ENCODE measurements around the gene TAS2R5. TPM values are rescaled to one million over a fixed set of nuclear protein-coding genes. Genes with fewer than 3 reads are reported as not detected.
"Not testable (repeated sequence)": the region's sequence is repeated elsewhere in the genome, so short reads cannot be mapped to it uniquely, and the experiment has no call there.

TAS2R5 gene
- total and polyA plus RNA-seq, 4 donors = 0.41 to 6.8 (median 0.86) TPM

DNA sequence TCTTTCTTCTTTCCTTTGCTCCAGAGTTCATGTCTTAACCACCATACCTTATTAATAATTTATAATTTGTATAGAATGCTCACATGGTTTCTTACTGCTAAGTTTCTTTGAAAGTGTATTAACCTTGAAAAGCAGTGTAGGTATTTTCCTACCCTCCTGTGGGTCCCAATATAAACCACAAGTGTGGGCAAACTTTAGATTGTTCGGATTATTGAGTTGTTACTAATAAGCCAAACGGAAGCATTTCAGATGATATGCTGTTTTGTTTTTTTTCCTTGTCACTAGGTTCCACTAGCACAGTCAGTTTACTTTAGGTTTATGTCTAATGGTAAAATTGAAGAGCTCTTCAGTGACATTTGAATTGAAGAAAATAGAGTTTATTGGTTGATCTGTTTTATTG lies 41.6 kb upstream of the TAS2R5 start:
- no peaks in the 10 kb centered on the region for H3K27me3 ChIP-seq (ENCODE audit: control insufficient read depth in 3 of 3, insufficient read depth in 3 of 3, low read length in 2 of 3)
- no peak overlapping the region for H3K27ac ChIP-seq (ENCODE audit: low read depth in 1 of 2, low read length in 1 of 2)
- no peaks in the 10 kb centered on the region for H3K4me1 ChIP-seq (ENCODE audit: control insufficient read depth in 5 of 5, insufficient read depth in 5 of 5, low read length in 5 of 5)
- peaks cover 30 to 60% (median 51%) of the 10 kb centered on the region in 4 donors for H3K36me3 ChIP-seq (ENCODE audit: control insufficient read depth in 4 of 4, insufficient read depth in 4 of 4, low read length in 4 of 4)
- peaks cover 0 to 11% (median 5%) of the 10 kb centered on the region in 4 donors for H3K9me3 ChIP-seq (ENCODE audit: control insufficient read depth in 4 of 4, insufficient read depth in 3 of 4, low read length in 3 of 4)
- ATAC-seq (ENCODE audit: insufficient read depth, low FRiP score) (no peak), DNase-seq (no peak)
- no peak overlapping the region for H3K9ac ChIP-seq (ENCODE audit: insufficient read depth in 1 of 2, low read length in 2 of 2)
- TF ChIP-seq, protein P1, sequence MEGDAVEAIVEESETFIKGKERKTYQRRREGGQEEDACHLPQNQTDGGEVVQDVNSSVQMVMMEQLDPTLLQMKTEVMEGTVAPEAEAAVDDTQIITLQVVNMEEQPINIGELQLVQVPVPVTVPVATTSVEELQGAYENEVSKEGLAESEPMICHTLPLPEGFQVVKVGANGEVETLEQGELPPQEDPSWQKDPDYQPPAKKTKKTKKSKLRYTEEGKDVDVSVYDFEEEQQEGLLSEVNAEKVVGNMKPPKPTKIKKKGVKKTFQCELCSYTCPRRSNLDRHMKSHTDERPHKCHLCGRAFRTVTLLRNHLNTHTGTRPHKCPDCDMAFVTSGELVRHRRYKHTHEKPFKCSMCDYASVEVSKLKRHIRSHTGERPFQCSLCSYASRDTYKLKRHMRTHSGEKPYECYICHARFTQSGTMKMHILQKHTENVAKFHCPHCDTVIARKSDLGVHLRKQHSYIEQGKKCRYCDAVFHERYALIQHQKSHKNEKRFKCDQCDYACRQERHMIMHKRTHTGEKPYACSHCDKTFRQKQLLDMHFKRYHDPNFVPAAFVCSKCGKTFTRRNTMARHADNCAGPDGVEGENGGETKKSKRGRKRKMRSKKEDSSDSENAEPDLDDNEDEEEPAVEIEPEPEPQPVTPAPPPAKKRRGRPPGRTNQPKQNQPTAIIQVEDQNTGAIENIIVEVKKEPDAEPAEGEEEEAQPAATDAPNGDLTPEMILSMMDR (IDR thresholded peaks at IDR 0.05; ENCODE audit: control extremely low read depth, extremely low read depth) = no peak
- 95 to 98% methylated on average over 2 of the region's 2 CpGs for WGBS, 2 donors
- no peak overlapping the region for H3K4me3 ChIP-seq

DNA sequence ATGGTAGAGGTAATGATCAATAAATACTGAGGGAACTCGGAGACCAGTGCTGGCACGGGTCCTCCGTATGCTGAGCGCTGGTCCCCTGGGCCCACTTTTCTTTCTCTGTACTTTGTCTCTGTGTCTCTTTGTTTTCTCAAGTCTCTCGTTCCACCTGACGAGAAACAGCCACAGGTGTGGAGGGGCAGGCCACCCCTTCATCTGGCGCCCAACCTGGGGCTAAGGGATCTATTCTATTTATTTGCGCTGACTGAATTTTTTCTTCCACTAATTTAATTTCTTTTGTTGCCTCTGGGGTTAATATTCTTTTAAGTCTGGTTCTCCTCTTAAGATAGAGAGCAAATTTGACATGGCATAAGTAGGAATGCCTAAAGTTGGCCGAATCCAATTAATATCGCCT lies 38.1 kb upstream of the TAS2R5 start:
- not testable (repeated sequence) for H3K9ac ChIP-seq (ENCODE audit: insufficient read depth in 1 of 2, low read length in 2 of 2); ATAC-seq (ENCODE audit: insufficient read depth, low FRiP score); H3K27ac ChIP-seq (ENCODE audit: low read depth in 1 of 2, low read length in 1 of 2); H3K4me1 ChIP-seq (ENCODE audit: control insufficient read depth in 5 of 5, insufficient read depth in 5 of 5, low read length in 5 of 5); DNase-seq; H3K4me3 ChIP-seq; H3K27me3 ChIP-seq (ENCODE audit: control insufficient read depth in 3 of 3, insufficient read depth in 3 of 3, low read length in 2 of 3)
- 98% methylated on average over 10 of the region's 10 CpGs for WGBS, 2 donors
- H3K36me3 ChIP-seq (ENCODE audit: control insufficient read depth in 4 of 4, insufficient read depth in 4 of 4, low read length in 4 of 4) = peaks cover 21 to 63% (median 40%) of the 10 kb centered on the region in 4 donors
- peaks cover 0 to 11% (median 5%) of the 10 kb centered on the region in 4 donors for H3K9me3 ChIP-seq (ENCODE audit: control insufficient read depth in 4 of 4, insufficient read depth in 3 of 4, low read length in 3 of 4)

DNA sequence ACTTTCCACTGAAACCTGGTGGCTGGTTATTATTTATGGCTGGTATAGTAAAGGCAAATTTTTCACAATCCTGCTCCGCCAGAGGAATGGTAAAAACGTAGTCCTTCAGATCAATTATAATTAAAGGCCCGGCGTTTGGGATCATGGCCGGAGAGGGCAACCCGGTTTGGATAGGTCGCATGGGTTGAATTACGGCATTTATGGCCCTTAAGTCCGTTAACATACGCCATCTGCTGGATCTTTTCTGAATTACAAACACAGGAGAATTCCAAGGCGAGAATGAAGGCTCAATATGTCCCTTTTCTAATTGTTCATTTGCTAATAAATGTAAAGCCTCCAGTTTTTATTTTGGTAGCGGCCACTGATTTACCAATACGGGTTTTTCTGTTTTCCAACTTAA lies 37.4 kb upstream of the TAS2R5 start:
- H3K9me3 ChIP-seq (ENCODE audit: control insufficient read depth in 4 of 4, insufficient read depth in 3 of 4, low read length in 3 of 4) = peaks cover 0 to 11% (median 5%) of the 10 kb centered on the region in 4 donors
- TF ChIP-seq, protein P1 (IDR thresholded peaks at IDR 0.05; ENCODE audit: control extremely low read depth, extremely low read depth) = no peak
- H3K27me3 ChIP-seq (ENCODE audit: control insufficient read depth in 3 of 3, insufficient read depth in 3 of 3, low read length in 2 of 3) = no peaks in the 10 kb centered on the region
- no peak for DNase-seq
- H3K27ac ChIP-seq (ENCODE audit: low read depth in 1 of 2, low read length in 1 of 2) = no peak overlapping the region
- no peak overlapping the region for H3K4me3 ChIP-seq
- no peak for ATAC-seq (ENCODE audit: insufficient read depth, low FRiP score)
- H3K36me3 ChIP-seq (ENCODE audit: control insufficient read depth in 4 of 4, insufficient read depth in 4 of 4, low read length in 4 of 4) = peaks cover 20 to 62% (median 42%) of the 10 kb centered on the region in 4 donors
- H3K9ac ChIP-seq (ENCODE audit: insufficient read depth in 1 of 2, low read length in 2 of 2) = no peak overlapping the region
- WGBS, 2 donors = 96 to 98% methylated on average over 13 of the region's 13 CpGs
- H3K4me1 ChIP-seq (ENCODE audit: control insufficient read depth in 5 of 5, insufficient read depth in 5 of 5, low read length in 5 of 5) = no peaks in the 10 kb centered on the region

DNA sequence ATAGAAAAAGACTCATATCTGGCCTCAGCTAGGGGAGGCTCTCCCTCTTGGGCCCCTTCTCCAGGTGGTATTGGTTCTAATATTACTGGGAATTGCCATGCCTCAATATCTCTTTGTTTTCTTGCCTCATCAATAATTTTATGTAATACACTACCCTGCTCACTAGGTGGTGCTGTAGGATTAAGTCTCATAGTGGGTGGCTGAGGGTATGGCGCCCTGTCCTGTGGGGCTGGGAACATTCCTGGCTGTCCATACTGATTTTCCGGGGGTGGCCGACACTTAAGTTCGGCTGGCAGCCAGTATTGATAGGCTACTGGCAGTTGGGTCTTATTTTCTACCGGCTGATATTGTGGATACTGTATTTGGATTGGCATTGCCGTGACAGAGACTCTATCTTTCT lies 35.1 kb upstream of the TAS2R5 start:
- peak in 1 of 3 donors; percentile 1 for DNase-seq
- no peak for ATAC-seq (ENCODE audit: insufficient read depth, low FRiP score)
- no peaks in the 10 kb centered on the region for H3K27me3 ChIP-seq (ENCODE audit: control insufficient read depth in 3 of 3, insufficient read depth in 3 of 3, low read length in 2 of 3)
- TF ChIP-seq, protein P1 (IDR thresholded peaks at IDR 0.05; ENCODE audit: control extremely low read depth, extremely low read depth) = peak; percentile 2
- H3K36me3 ChIP-seq (ENCODE audit: control insufficient read depth in 4 of 4, insufficient read depth in 4 of 4, low read length in 4 of 4) = peaks cover 21 to 47% (median 39%) of the 10 kb centered on the region in 4 donors
- no peak overlapping the region for H3K4me3 ChIP-seq
- no peaks in the 10 kb centered on the region for H3K4me1 ChIP-seq (ENCODE audit: control insufficient read depth in 5 of 5, insufficient read depth in 5 of 5, low read length in 5 of 5)
- peaks cover 0 to 11% (median 5%) of the 10 kb centered on the region in 4 donors for H3K9me3 ChIP-seq (ENCODE audit: control insufficient read depth in 4 of 4, insufficient read depth in 3 of 4, low read length in 3 of 4)
- WGBS, 2 donors = 87 to 93% methylated on average over 6 of the region's 6 CpGs
- no peak overlapping the region for H3K27ac ChIP-seq (ENCODE audit: low read depth in 1 of 2, low read length in 1 of 2)
- H3K9ac ChIP-seq (ENCODE audit: insufficient read depth in 1 of 2, low read length in 2 of 2) = no peak overlapping the region
